GM10847 (cell line): ENCODE data around the gene MEIOSIN.

Source experiments
- POLR2A ChIP-seq: IDR thresholded peaks from 2 replicates; pipeline ENCODE4 v1.6.1; 2011; ENCODE audit not compliant: insufficient read length; ENCODE audit errors: extremely low read depth

The MEIOSIN gene

GRCh38 chr19:45782162-45782691, 49.0 kb downstream of the MEIOSIN start, which contains the start of gene DMPK:
DMPK (minus strand) TSS chr19:45782490; CDS start chr19:45782352, 138 bp downstream.
- TF ChIP-seq POLR2A, result no peak

GRCh38 chr19:45782820-45783785, 49.9 kb downstream of the MEIOSIN start:
- no peak for TF ChIP-seq POLR2A

- TF ChIP-seq POLR2A, result no peak
These were observed 50.9 kb downstream of the MEIOSIN start for GRCh38 chr19:45784096-45784495.

- TF ChIP-seq POLR2A, result no peak
These were observed 51.9 kb downstream of the MEIOSIN start for GRCh38 chr19:45785097-45785496.

GRCh38 chr19:45785781-45786532, 52.7 kb downstream of the MEIOSIN start:
- no peak for TF ChIP-seq POLR2A

GRCh38 chr19:45786533-45786894, 53.3 kb downstream of the MEIOSIN start:
- no peak for TF ChIP-seq POLR2A

GRCh38 chr19:45789035-45789786, 56.0 kb downstream of the MEIOSIN start:
- TF ChIP-seq POLR2A, result no peak

- no peak for TF ChIP-seq POLR2A
These were observed 57.7 kb downstream of the MEIOSIN start for GRCh38 chr19:45790942-45791341.

GRCh38 chr19:45791744-45792469, 58.7 kb downstream of the MEIOSIN start:
- no peak for TF ChIP-seq POLR2A

GRCh38 chr19:45792470-45793177, 59.4 kb downstream of the MEIOSIN start, which contains the start of gene DMWD:
DMWD (minus strand) TSS chr19:45792845; CDS start chr19:45792756, 89 bp downstream.
- TF ChIP-seq POLR2A, result peak; percentile 59

GRCh38 chr19:45793178-45793564, 59.9 kb downstream of the MEIOSIN start:
- TF ChIP-seq POLR2A, result no peak

- no peak for TF ChIP-seq POLR2A
These were observed 60.6 kb downstream of the MEIOSIN start for GRCh38 chr19:45793876-45794275.

GRCh38 chr19:45794627-45795026, 61.4 kb downstream of the MEIOSIN start:
- TF ChIP-seq POLR2A, result no peak

- TF ChIP-seq POLR2A, result no peak
These were observed 65.8 kb downstream of the MEIOSIN start for GRCh38 chr19:45798995-45799517.

- no peak for TF ChIP-seq POLR2A
These were observed 66.9 kb downstream of the MEIOSIN start for GRCh38 chr19:45800070-45800553.
